GM18526 (cell line): Measurements from ENCODE around the gene MBNL1.

Experiments
- POLR2A ChIP-seq: IDR thresholded peaks from 3 replicates; pipeline ENCODE4 v1.6.1; 2011; ENCODE audit not compliant: insufficient read length; ENCODE audit errors: extremely low read depth

Gene MBNL1

GRCh38 chr3:152296971-152297370 is 28.2 kb downstream of the MBNL1 start:
- no peak for TF ChIP-seq POLR2A

DNA sequence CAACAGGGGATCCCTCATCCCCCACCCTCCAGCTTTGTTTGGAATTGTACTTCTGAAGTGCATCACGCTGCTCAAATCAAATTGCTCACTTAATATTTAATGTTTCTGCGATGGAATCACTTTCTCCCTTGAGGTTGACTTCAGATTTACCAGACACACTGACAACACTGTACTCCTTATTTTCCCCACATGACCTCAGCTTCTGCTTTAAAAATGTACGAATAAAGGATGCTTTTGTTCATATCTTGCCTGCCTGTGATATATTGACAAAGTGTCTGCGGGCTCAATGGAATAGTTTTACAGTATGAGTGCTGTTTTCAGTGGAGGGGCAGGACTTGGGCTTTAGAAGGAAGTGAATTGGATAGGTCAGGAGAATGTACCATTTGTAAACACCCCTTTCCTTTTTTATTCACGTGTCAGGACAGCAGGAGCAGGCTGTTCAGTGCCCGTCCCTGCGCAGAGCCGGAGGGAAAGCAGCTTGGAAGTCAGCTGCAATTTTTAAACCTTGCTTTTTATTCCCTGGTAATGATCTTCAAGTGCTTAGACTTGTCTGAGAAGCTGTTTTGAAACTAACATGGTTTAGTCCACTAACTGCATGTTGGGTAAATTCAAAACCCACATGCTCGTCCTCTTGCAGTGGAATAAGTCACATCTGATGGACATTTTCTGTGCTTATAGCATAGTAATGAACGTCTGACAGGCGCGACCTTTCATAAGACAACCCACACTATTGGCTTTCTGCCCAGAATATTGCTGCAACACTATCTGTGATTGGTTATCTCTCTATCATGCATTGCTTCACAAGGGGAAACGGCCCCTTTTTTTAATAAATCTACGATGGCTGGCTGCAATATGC is 29.9 kb downstream of the MBNL1 start:
- TF ChIP-seq POLR2A = no peak

GRCh38 chr3:152299249-152299976 is 30.7 kb downstream of the MBNL1 start:
- no peak for TF ChIP-seq POLR2A

DNA sequence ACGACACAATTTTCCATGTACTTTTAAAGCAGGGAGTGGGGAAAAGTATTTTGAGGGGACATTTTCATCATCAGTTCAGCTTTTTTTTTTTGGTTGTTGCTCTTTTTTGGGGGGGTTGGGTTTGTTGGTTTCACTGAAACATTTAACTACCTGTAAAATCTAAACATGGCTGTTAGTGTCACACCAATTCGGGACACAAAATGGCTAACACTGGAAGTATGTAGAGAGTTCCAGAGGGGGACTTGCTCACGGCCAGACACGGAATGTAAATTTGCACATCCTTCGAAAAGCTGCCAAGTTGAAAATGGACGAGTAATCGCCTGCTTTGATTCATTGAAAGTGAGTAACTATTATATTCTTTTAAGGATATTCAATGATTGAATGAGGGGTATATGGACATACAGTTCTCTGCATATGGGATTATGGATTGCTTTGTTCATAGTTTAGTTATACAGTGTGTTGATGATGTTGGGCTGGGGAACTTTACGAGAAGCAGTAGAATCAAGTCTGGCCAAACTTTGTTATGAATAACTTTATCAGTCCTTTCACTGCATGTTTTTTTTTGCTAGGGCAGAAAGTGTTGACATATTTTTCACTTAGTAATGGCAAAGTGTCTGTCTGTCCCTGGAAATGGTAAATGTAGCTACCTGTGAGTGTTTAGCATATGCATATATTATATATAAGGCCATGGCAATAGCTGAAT is 31.5 kb downstream of the MBNL1 start:
- no peak for TF ChIP-seq POLR2A

DNA sequence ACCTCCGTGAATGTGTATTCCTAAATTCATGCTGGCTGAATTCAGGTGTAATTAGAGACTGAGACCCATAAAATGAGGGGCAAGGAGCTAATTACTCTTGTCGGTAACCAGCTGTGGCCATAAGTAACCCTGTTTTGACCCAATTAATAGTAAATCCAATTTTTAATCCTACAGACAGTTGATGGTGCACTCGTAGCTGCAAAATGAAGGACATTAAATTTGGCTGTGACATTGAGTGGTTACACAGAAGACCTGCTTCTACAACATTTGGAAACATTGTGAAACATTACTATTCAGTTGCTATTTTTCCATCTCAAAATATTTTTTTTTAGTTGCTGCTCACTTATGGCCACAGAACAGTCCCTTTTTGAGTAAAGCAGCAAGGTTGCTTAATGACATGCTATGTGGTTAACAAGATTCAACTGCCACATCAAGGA is 33.0 kb downstream of the MBNL1 start:
- TF ChIP-seq POLR2A = no peak

DNA sequence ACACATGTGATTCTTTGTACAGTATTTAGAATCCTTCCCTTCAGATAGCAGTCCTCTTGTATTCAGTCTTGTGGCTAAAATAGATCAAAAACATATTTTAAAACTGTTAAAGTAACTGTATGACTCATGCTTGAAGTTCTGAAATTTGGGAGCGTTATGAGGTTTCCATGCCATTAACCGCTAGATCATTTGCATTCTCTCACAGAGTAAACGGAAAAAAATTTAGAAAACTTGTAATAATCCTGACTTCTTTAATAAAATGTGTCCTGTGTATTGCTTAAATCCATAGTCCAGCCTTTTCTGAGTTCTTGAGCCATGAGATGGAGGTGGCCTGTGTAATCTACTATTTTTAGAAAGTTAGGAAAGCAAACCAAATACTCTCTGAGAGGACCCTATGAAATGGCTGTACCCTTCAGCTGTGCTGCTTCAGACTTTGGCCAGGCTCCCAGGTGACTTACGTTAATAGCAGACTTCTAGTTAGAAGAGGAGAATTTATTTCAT is 33.8 kb downstream of the MBNL1 start:
- TF ChIP-seq POLR2A = no peak

- TF ChIP-seq POLR2A = no peak
These were observed 35.4 kb downstream of the MBNL1 start for GRCh38 chr3:152304160-152304559.

DNA sequence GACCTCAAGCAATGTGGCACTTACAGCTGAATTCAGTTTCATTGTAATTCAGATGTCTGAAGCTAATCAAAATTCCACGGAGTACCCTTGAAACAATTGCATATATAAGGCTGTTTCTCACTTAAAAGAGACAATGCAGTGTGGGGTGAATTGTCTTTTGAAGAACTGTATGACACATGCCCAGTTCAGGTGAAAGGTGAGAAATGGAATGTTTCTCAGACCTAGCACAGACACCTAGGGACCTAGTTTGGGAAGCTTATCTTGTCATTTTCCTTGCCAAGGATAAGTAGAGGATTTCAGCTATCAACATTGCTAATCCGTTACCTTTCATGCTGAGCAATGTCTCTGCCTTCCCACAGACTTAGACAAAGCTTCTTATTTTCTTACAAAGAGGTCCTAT is 36.3 kb downstream of the MBNL1 start:
- no peak for TF ChIP-seq POLR2A

GRCh38 chr3:152307829-152308474 is 39.2 kb downstream of the MBNL1 start:
- no peak for TF ChIP-seq POLR2A

DNA sequence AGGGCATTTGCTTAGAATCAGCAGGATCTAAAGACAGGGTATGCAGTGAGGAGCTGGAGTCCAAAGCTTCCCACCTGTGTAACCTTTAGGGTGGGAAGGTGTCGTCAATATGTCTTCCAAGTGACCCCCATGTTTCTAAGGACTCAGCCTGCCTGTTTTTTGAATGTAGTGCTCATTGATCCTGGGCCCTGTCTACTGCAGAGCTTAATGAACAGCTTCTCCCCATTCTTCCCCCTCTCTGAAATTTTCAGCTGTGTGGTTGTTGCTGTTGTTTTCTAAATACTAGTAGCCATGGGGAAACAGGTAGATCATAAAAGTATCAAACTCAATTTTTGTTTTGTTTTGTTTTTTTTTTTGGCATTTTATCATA is 39.7 kb downstream of the MBNL1 start:
- TF ChIP-seq POLR2A = no peak

DNA sequence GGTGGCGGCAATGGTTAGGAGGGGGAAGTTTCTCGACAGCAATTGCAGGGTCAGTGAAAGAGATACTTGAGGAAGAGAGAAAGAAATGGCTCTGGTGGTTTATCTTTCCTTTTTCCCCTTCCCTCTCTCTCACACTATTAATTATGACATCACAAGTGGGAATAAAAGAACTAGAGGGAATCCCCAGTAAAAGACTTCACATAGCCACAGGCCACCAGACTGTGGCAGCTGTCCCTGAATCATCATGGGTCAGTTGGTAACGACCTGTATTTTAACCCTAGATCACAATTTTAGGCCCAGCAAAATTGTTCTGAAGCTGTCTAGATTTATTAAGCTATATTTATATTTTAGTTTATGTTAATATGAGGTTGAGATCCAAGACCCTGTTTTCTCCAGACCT is 40.3 kb downstream of the MBNL1 start:
- TF ChIP-seq POLR2A = no peak

DNA sequence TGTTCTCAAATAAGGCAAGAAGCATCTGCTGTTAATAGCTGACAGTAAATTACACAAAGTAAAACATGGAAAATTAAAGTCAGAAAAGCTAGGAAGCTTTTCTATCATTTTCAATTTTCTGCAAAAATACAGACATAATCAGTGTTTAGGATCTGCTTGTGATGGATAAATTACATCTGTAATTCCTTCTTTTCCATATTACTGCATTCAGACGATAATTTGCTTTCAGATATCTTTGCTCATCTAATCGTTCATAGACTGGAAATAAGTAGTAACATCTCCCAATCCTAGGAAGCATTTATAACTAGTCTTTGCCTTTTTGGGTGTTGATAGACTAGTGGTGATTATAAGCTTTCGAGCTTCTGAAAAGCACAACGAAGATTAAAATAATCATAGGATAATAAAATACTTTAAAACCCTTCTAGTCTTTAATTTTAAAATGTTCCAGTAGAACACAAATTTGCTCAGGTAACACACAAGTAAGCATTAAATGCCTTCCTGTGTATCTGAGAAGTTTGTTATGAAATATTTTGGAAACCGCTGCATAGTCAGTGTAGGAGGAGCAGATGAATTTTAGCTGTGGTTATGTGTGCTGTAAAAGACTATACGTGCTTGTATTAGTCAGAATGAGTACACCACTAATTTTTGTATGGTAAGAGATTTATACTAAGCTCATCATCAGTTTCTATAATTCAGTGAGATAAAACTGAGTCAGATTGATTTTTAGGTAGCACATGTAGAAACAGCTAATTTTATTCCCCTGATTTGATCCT is 41.0 kb downstream of the MBNL1 start:
- TF ChIP-seq POLR2A = no peak

DNA sequence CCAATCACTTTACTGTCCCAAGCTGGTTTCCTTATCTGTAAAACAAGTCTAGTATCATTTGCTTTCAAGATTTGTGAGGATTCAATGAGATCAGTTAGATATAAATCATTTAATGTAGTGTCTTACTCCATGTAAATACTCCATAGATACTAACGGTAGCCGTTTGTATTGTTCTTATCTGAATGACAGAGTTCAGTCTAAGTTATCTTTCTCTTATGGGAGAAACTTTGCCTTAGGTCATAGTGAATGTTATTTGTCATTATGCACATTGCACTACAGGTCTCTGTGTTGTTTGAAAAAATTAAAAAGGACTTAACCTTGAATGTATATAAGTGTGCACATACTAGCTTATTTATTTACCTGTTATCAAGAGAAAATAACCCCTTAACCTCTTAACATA is 44.7 kb downstream of the MBNL1 start:
- TF ChIP-seq POLR2A = no peak

GRCh38 chr3:152313914-152314313 is 45.2 kb downstream of the MBNL1 start:
- TF ChIP-seq POLR2A = no peak
